HepG2 (cell line): ENCODE results near the gene NPHP1. TPM values are rescaled to one million over a fixed set of nuclear protein-coding genes. Genes with fewer than 3 reads are reported as not detected.

Source experiments
- ATAC-seq: fragments of 200-7000 bp; cut with Tn5 transposase; 3 replicates; pipeline ENCODE4 v1.9.1; 2020; ENCODE audit warnings: mild to moderate bottlenecking, moderate library complexity
- BruUV-seq: library from RNA; stranded (reverse); fragments of 400-500 nt; replicated peaks from 2 replicates; lab custom pipeline; 2021; lab: Mats Ljungman, UMichigan
- CTCF ChIA-PET: fragments of 300-600 bp; formaldehyde crosslinking; extraction: SDS; loops from one replicate; lab custom pipeline; 2021; ENCODE audit warnings: low total read pairs, inconsistent platforms, low intra/inter-chr PET ratio; lab: Yijun Ruan, JAX
- POLR2A ChIA-PET: fragments of 350-600 bp; sonication (Branson Sonifier 250); formaldehyde crosslinking; loops from one replicate; lab custom pipeline; 2020; ENCODE audit warnings: antibody characterized with exemption, inconsistent platforms; lab: Yijun Ruan, JAX
- DNase-seq: peaks from one replicate; pipeline ENCODE4 v3.0.0-alpha.2; 2015; ENCODE audit warnings: low spot score
- FAIRE-seq: peaks from 3 replicates; lab custom pipeline; 2011; peaks lifted over from hg19 to GRCh38; lab: Jason Lieb, UNC
- H2AFZ ChIP-seq: one replicate; pipeline ENCODE4 v1.6.1; 2011; ENCODE audit warnings: low read length, inconsistent platforms
- H3K27ac ChIP-seq: fragments of 300-600 bp; 3 replicates; pipeline ENCODE4 v1.8.0; 2011; ENCODE audit warnings: mixed run types, mild to moderate bottlenecking, mixed read lengths, low read length, inconsistent platforms; ENCODE audit not compliant: insufficient read depth; ENCODE audit errors: extremely low read length
- H3K27me3 ChIP-seq, 2 experiments: fragments of 200-600 bp in 1 of 2; 2 replicates in 1 of 2; 3 replicates in 1 of 2; pipeline versions ENCODE4 v1.6.0 to v1.8.0; 2011; ENCODE audit warnings: low read length in 2 of 2, mild to moderate bottlenecking in 2 of 2, moderate library complexity in 2 of 2, inconsistent platforms in 1 of 2; ENCODE audit not compliant: insufficient read depth in 2 of 2, control insufficient read depth in 1 of 2
- H3K36me3 ChIP-seq, 2 experiments: fragments of 200-600 bp in 1 of 2; replicated peaks in 1 of 2; 2 replicates in 1 of 2; 3 replicates in 1 of 2; pipeline versions ENCODE4 v1.5.1 to v1.8.0; 2011; ENCODE audit warnings: low read length in 2 of 2, inconsistent platforms in 1 of 2; ENCODE audit not compliant: insufficient read depth in 2 of 2, control insufficient read depth in 1 of 2
- H3K4me1 ChIP-seq: 2 replicates; pipeline ENCODE4 v1.5.1; 2012; ENCODE audit warnings: low read length, inconsistent platforms; ENCODE audit not compliant: insufficient read depth
- H3K4me2 ChIP-seq: 2 replicates; pipeline ENCODE4 v1.6.0; 2011; ENCODE audit warnings: low read depth, low read length, inconsistent platforms
- H3K4me3 ChIP-seq, 3 experiments: fragments of 200-600 bp in 1 of 3; sonication (generic), shearing (Covaris generic) in 1 of 3; replicated peaks in 1 of 3; 2 replicates each; pipeline ENCODE4 v1.5.1; 2011 to 2016; ENCODE audit warnings: low read length in 3 of 3, inconsistent platforms in 2 of 3, low read depth in 2 of 3, mild to moderate bottlenecking in 2 of 3, control low read depth in 1 of 3, mixed read lengths in 1 of 3; ENCODE audit not compliant: insufficient read depth in 1 of 3
- H3K79me2 ChIP-seq: one replicate; pipeline ENCODE4 v1.6.1; 2011; ENCODE audit warnings: low read length, inconsistent platforms; ENCODE audit not compliant: insufficient read depth
- H3K9ac ChIP-seq: 2 replicates; pipeline ENCODE4 v1.6.0; 2011; ENCODE audit warnings: mild to moderate bottlenecking, low read depth, low read length, inconsistent platforms; ENCODE audit not compliant: insufficient read depth
- H3K9me3 ChIP-seq: 2 replicates; pipeline ENCODE4 v1.5.1; 2012; ENCODE audit warnings: mild to moderate bottlenecking, low read length
- H4K20me1 ChIP-seq: 2 replicates; pipeline ENCODE4 v1.6.0; 2011; ENCODE audit warnings: inconsistent platforms, mild to moderate bottlenecking, low read length, moderate library complexity; ENCODE audit not compliant: insufficient read depth
- DNMT3B ChIP-seq: conservative IDR thresholded peaks from 2 replicates; pipeline ENCODE4 v1.6.1; 2016; ENCODE audit warnings: missing biosample characterization, control low read depth
- FOSL2 ChIP-seq: sonication (generic); formaldehyde crosslinking; IDR thresholded peaks from 2 replicates; pipeline ENCODE4 v1.4.0; 2020; ENCODE audit warnings: missing genetic modification reagents
- IKZF4 ChIP-seq: sonication (generic); formaldehyde crosslinking; IDR thresholded peaks from 2 replicates; pipeline ENCODE4 v1.5.1; 2020; ENCODE audit warnings: borderline replicate concordance, mild to moderate bottlenecking, low read depth, missing genetic modification reagents; ENCODE audit errors: not compliant biosample characterization
- KLF15 ChIP-seq: sonication (generic); formaldehyde crosslinking; IDR thresholded peaks from 2 replicates; pipeline ENCODE4 v1.8.1; 2023; ENCODE audit warnings: borderline replicate concordance, mild to moderate bottlenecking, inconsistent platforms, missing genetic modification reagents, mixed read lengths
- MIER2 ChIP-seq: IDR thresholded peaks from 2 replicates; pipeline ENCODE4 v1.6.1; 2016; ENCODE audit warnings: missing biosample characterization, missing genetic modification reagents
- SIX4 ChIP-seq: sonication (generic); formaldehyde crosslinking; IDR thresholded peaks from 2 replicates; pipeline ENCODE4 v1.4.0; 2020; ENCODE audit warnings: missing genetic modification reagents
- SP1 ChIP-seq, 2 experiments: fragments of 450-650 bp in 1 of 2; sonication (generic) in 1 of 2; formaldehyde crosslinking in 1 of 2; IDR thresholded peaks; 2 replicates each; pipeline versions ENCODE4 v1.4.0 to v1.6.1; 2016 to 2020; ENCODE audit warnings: missing genetic modification reagents in 1 of 2
- ZNF256 ChIP-seq: sonication (generic); formaldehyde crosslinking; conservative IDR thresholded peaks from 2 replicates; pipeline ENCODE4 v1.4.0; 2020; ENCODE audit warnings: missing genetic modification reagents
- ZNF513 ChIP-seq: sonication (generic); formaldehyde crosslinking; conservative IDR thresholded peaks from 2 replicates; pipeline ENCODE4 v1.5.0; 2020; ENCODE audit warnings: missing genetic modification reagents
- ZNF607 ChIP-seq: sonication (generic); formaldehyde crosslinking; IDR thresholded peaks from 2 replicates; pipeline ENCODE4 v1.5.1; 2020; ENCODE audit warnings: missing genetic modification reagents, mild to moderate bottlenecking, borderline replicate concordance
- WGBS: methylation state at CpG from one replicate; pipeline ENCODE4 v1.1.6; 2017; ENCODE audit warnings: low lambda C conversion rate; 5-methylcytosine and 5-hydroxymethylcytosine counted together
- in situ Hi-C: cut with HindIII; loops from 2 replicates; pipeline ENCODE4 v1.10.0; 2017; ENCODE audit warnings: low pct_unique_long_range_greater_than_20kb; ENCODE audit not compliant: extremely low pct_ligation_motif_present
- intact Hi-C: fragments of 100-400 bp; cut with micrococcal nuclease; formaldehyde crosslinking; loops from one replicate; pipeline ENCODE4 v1.10.0; 2022; ENCODE audit not compliant: unreplicated experiment
- polyA plus RNA-seq, 8 experiments: library from polyadenylated mRNA; depleted of rRNA in 3 of 8; stranded (reverse) in 7 of 8; unstranded in 1 of 8; fragments of >200 nt; fragmentation: Illumina TruSeq in 4 of 8; extraction: Trizol in 4 of 8; gene quantifications; 2 replicates each; pipeline versions ENCODE4 v1.2.1 to v1.2.3, GENCODE V29; 2011 to 2016; ENCODE audit warnings: low read depth in 4 of 8, missing spikeins in 1 of 8, mixed read lengths in 1 of 8; ENCODE audit not compliant: insufficient read depth in 1 of 8
- total RNA-seq, 5 experiments: library from RNA; depleted of rRNA; stranded (reverse); fragments of >200 nt; fragmentation: Illumina TruSeq; extraction: Trizol; gene quantifications; 2 replicates each; pipeline ENCODE4 v1.2.3, GENCODE V29; 2016; ENCODE audit warnings: low read depth in 1 of 5

The NPHP1 gene
- total and polyA plus RNA-seq, 2 of the 13 experiments (the other 11 are each of a cell fraction or from before 2014, with no cell fraction given), result 2.7 to 4.8 TPM

GRCh38 chr2:110115291-110116032, 89.4 kb downstream of the NPHP1 start, which contains the start of gene MALL:
MALL (minus strand) TSS chr2:110115822; CDS start chr2:110115792, 30 bp downstream.
- Histone ChIP-seq H3K36me3 (no peaks in the 10 kb centered on the region), H3K27me3 (no peaks in the 10 kb centered on the region), H4K20me1 (no peaks in the 10 kb centered on the region), H3K27ac (no peak within 1 kb of the TSS), H2AFZ (no peak within 1 kb of the TSS), H3K4me1 (peaks cover 33% of the 10 kb centered on the region), H3K4me3 (no peak within 1 kb of the TSS), H3K79me2 (no peaks in the 10 kb centered on the region), H3K9me3 (no peaks in the 10 kb centered on the region), H3K9ac (no peak within 1 kb of the TSS), H3K4me2 (peak within 1 kb of the TSS; percentile 14; the same call in 1 of the 2 replicates)
- intact Hi-C loops (no loop called here), in situ Hi-C loops (no loop called here)
- CTCF ChIA-PET, result no interaction called here
- 89% methylated on average over 62 of the region's 62 CpGs for WGBS
- no peak for DNase-seq
- BruUV-seq, result no TSS peak
- no peak for ATAC-seq
- FAIRE-seq, result no peak
- TF ChIP-seq ZNF256 (CRISPR knock-in tag) (no peak), ZNF513 (CRISPR knock-in tag) (no peak), IKZF4 (no peak), SIX4 (CRISPR knock-in tag) (no peak), ZNF607 (CRISPR knock-in tag) (no peak), KLF15 (CRISPR knock-in tag) (no peak), DNMT3B (CRISPR knock-in tag) (no peak), FOSL2 (CRISPR knock-in tag) (no peak), MIER2 (CRISPR knock-in tag) (no peak), SP1 (IDR thresholded peaks at IDR 0.05) (no peak), SP1 (CRISPR knock-in tag; IDR thresholded peaks at IDR 0.05) (no peak)
- POLR2A ChIA-PET, result no interaction called here
